GM23338 (cell line): ENCODE results near the gene ECM2.

Source experiments
- CREB1 ChIP-seq: fragments of 250-450 bp; sonication (Bioruptor Pico); IDR thresholded peaks from 2 replicates; pipeline ENCODE4 v1.5.0; 2020; ENCODE audit warnings: low read depth, mild to moderate bottlenecking, moderate library complexity
- CTCF ChIP-seq, 2 experiments: fragments of 200-600 bp in 1 of 2; sonication (generic) in 1 of 2; conservative IDR thresholded peaks; 2 replicates each; pipeline versions ENCODE4 v1.5.1 to v1.6.1; 2016 to 2017; ENCODE audit warnings: antibody characterized with exemption in 2 of 2, low read depth in 2 of 2, mild to moderate bottlenecking in 2 of 2, moderate library complexity in 1 of 2
- EZH2 ChIP-seq: fragments of 200-600 bp; sonication (generic); IDR thresholded peaks from one replicate; pipeline ENCODE4 v1.8.0; 2017; ENCODE audit warnings: antibody characterized with exemption, mild to moderate bottlenecking, low read depth; ENCODE audit not compliant: unreplicated experiment
- EZH2phosphoT487 ChIP-seq: fragments of 200-600 bp; sonication (generic); IDR thresholded peaks from one replicate; pipeline ENCODE4 v1.8.1; 2018; ENCODE audit warnings: antibody characterized with exemption; ENCODE audit not compliant: unreplicated experiment
- JUNB ChIP-seq: IDR thresholded peaks from one replicate; pipeline ENCODE4 v1.6.1; 2016; ENCODE audit warnings: antibody characterized with exemption; ENCODE audit not compliant: unreplicated experiment
- POLR2AphosphoS5 ChIP-seq: IDR thresholded peaks from 2 replicates; pipeline ENCODE4 v1.6.1; 2016; ENCODE audit warnings: antibody characterized with exemption, low read depth
- ZNF114 ChIP-seq: fragments of 250-450 bp; sonication (Bioruptor Pico); IDR thresholded peaks from 2 replicates; pipeline ENCODE4 v1.5.0; 2020; ENCODE audit warnings: mild to moderate bottlenecking, moderate library complexity
- ZNF331 ChIP-seq: fragments of 250-450 bp; sonication (Bioruptor Pico); IDR thresholded peaks from 2 replicates; pipeline ENCODE4 v1.5.0; 2020; ENCODE audit warnings: low read depth, mild to moderate bottlenecking, moderate library complexity
- ZNF462 ChIP-seq: fragments of 250-450 bp; sonication (Bioruptor Pico); IDR thresholded peaks from 2 replicates; pipeline ENCODE4 v1.5.0; 2020; ENCODE audit warnings: mild to moderate bottlenecking, moderate library complexity
- TF ChIP-seq, protein P1 (sequence below): IDR thresholded peaks from one replicate; pipeline ENCODE4 v1.6.1; 2018; ENCODE audit warnings: antibody characterized with exemption; ENCODE audit not compliant: unreplicated experiment

GRCh38 chr9:92510747-92511146 lies 25.0 kb downstream of the ECM2 start:
- TF ChIP-seq CTCF (conservative IDR thresholded peaks at IDR 0.05; ENCODE audit: low read depth in 2 of 2) (no peak), EZH2phosphoT487 (no peak), POLR2AphosphoS5 (no peak), EZH2 (no peak), CREB1 (CRISPR knock-in tag) (no peak), JUNB (no peak), ZNF462 (CRISPR knock-in tag) (no peak), ZNF331 (CRISPR knock-in tag) (no peak), ZNF114 (CRISPR knock-in tag) (no peak)
- TF ChIP-seq, protein P1, sequence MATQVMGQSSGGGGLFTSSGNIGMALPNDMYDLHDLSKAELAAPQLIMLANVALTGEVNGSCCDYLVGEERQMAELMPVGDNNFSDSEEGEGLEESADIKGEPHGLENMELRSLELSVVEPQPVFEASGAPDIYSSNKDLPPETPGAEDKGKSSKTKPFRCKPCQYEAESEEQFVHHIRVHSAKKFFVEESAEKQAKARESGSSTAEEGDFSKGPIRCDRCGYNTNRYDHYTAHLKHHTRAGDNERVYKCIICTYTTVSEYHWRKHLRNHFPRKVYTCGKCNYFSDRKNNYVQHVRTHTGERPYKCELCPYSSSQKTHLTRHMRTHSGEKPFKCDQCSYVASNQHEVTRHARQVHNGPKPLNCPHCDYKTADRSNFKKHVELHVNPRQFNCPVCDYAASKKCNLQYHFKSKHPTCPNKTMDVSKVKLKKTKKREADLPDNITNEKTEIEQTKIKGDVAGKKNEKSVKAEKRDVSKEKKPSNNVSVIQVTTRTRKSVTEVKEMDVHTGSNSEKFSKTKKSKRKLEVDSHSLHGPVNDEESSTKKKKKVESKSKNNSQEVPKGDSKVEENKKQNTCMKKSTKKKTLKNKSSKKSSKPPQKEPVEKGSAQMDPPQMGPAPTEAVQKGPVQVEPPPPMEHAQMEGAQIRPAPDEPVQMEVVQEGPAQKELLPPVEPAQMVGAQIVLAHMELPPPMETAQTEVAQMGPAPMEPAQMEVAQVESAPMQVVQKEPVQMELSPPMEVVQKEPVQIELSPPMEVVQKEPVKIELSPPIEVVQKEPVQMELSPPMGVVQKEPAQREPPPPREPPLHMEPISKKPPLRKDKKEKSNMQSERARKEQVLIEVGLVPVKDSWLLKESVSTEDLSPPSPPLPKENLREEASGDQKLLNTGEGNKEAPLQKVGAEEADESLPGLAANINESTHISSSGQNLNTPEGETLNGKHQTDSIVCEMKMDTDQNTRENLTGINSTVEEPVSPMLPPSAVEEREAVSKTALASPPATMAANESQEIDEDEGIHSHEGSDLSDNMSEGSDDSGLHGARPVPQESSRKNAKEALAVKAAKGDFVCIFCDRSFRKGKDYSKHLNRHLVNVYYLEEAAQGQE = no peak
